KMS-11 (cell line): Measurements from ENCODE around the gene PLXNA2.

Experiments used
- H2AFZ ChIP-seq: fragments of 200-600 bp; sonication (generic); 2 replicates; pipeline ENCODE4 v1.6.1; 2016; ENCODE audit warnings: antibody characterized with exemption, mixed run types, low read depth
- H3K27ac ChIP-seq: fragments of 200-600 bp; sonication (generic); 2 replicates; pipeline ENCODE4 v1.6.1; 2016; ENCODE audit warnings: mild to moderate bottlenecking, mixed run types
- H3K27me3 ChIP-seq: fragments of 200-600 bp; sonication (generic); 2 replicates; pipeline ENCODE4 v1.6.1; 2017; ENCODE audit warnings: mild to moderate bottlenecking, low read depth, mixed run types, moderate library complexity; ENCODE audit not compliant: insufficient read depth
- H3K36me3 ChIP-seq: fragments of 200-600 bp; sonication (generic); 2 replicates; pipeline ENCODE4 v1.6.1; 2017; ENCODE audit warnings: mild to moderate bottlenecking, mixed run types; ENCODE audit not compliant: insufficient read depth
- H3K4me1 ChIP-seq: fragments of 200-600 bp; sonication (generic); 2 replicates; pipeline ENCODE4 v1.6.1; 2016; ENCODE audit warnings: mild to moderate bottlenecking, low read depth, mixed run types; ENCODE audit not compliant: poor library complexity, severe bottlenecking
- H3K4me2 ChIP-seq: fragments of 200-600 bp; sonication (generic); 2 replicates; pipeline ENCODE4 v1.7.0; 2016; ENCODE audit warnings: mild to moderate bottlenecking, mixed run types
- H3K4me3 ChIP-seq: fragments of 200-600 bp; sonication (generic); IDR thresholded peaks from 2 replicates; pipeline ENCODE4 v1.6.1; 2017; ENCODE audit warnings: low read depth, low read length, mixed read lengths; ENCODE audit not compliant: insufficient read depth
- H3K79me2 ChIP-seq: fragments of 200-600 bp; sonication (generic); 2 replicates; pipeline ENCODE4 v1.6.1; 2016; ENCODE audit warnings: low read depth, mixed run types; ENCODE audit not compliant: insufficient read depth
- H3K9ac ChIP-seq: fragments of 200-600 bp; sonication (generic); 2 replicates; pipeline ENCODE4 v1.6.1; 2016; ENCODE audit warnings: mild to moderate bottlenecking, mixed run types
- H4K20me1 ChIP-seq: fragments of 200-600 bp; sonication (generic); 2 replicates; pipeline ENCODE4 v1.6.1; 2016; ENCODE audit warnings: mild to moderate bottlenecking, mixed run types; ENCODE audit not compliant: insufficient read depth
- CTCF ChIP-seq: fragments of 200-600 bp; sonication (generic); conservative IDR thresholded peaks from 2 replicates; pipeline ENCODE4 v1.6.1; 2017; ENCODE audit warnings: low read depth, mild to moderate bottlenecking, antibody characterized with exemption, low read length, moderate library complexity, mixed read lengths

Gene PLXNA2

DNA sequence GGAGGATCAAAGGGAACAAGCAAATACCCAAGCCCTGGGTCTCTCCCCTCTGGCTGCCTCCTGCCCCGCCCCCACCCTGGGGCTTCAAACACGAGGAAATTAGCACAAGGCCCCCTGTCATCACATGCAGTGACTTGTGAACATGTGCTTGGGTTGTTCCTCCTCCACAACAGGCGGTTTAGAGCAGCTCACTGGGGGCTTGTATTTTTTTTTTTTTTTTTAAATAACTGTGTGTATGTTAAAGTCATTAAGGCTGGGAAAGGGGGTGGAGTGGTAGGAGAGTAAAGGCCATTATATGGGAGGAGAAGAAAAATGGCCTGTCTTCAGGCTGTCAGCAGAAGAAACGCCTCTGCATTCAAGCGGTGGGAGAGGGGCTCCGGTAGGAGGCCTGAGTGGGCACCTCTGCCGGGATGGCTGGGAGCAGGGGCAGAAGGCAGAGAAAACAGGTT is 64.2 kb downstream of the PLXNA2 start:
- no peak overlapping the region for H2AFZ ChIP-seq
- no peak overlapping the region for H3K9ac ChIP-seq
- no peak overlapping the region for H3K27ac ChIP-seq
- H3K4me2 ChIP-seq: no peak overlapping the region
- H3K36me3 ChIP-seq: no peaks in the 10 kb centered on the region
- TF ChIP-seq CTCF: no peak
- peaks cover under 1% of the 10 kb centered on the region for H3K4me1 ChIP-seq
- no peaks in the 10 kb centered on the region for H4K20me1 ChIP-seq
- no peak overlapping the region for H3K4me3 ChIP-seq
- no peaks in the 10 kb centered on the region for H3K79me2 ChIP-seq
- H3K27me3 ChIP-seq: no peaks in the 10 kb centered on the region

DNA sequence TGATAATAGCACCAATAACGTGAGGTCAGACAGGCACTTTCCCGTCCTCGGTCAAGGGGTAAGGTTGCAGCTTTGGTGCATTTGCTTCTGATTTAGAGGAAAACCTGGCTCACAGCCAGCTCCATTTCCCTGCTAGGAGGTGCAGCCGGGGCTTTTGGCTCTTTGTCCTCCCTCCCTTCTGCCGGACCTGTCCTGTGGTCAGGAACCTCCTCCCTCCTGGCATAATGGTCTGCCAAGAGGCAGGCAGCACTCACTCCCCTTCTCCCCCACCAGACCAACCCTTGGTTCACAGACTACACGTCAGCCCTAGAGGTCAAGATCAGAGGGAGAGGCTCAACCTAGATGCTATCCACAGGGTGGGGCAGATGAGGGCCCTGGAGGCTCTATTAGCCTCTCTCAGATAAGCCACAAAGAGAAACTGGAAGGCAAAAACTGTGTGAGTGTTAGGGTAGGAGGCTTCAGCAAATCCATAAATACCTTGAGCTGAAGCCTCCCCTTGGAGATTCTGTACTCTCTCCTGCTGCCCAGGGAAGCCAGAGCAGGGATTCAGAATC is 64.8 kb downstream of the PLXNA2 start:
- no peaks in the 10 kb centered on the region for H3K79me2 ChIP-seq
- no peak overlapping the region for H3K4me2 ChIP-seq

DNA sequence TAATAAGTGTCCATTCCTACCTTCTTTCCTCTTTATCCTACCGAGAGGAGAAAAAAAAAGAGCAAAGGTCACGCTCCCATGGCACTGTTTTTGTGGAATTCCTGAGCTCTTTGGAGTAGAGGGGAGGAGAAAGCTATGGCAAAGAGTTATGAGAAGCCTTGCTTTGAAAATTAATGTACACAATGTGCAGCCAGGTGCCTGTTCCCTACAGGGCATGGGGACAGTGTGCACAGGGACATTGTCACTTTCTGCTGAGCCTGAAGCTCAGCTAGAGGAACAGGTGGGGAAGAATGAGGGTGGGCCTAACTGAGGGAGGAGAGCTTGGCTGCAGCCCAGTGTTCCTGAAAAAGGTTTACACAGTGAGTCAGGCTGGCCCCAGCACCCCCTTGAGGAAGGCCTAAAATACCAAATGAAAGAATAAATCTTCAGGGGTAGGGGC is 66.1 kb downstream of the PLXNA2 start:
- Histone ChIP-seq H3K27ac (no peak overlapping the region), H3K9ac (no peak overlapping the region), H2AFZ (no peak overlapping the region), H3K79me2 (no peaks in the 10 kb centered on the region), H4K20me1 (no peaks in the 10 kb centered on the region), H3K36me3 (no peaks in the 10 kb centered on the region), H3K4me1 (no peaks in the 10 kb centered on the region), H3K4me2 (no peak overlapping the region), H3K27me3 (no peaks in the 10 kb centered on the region), H3K4me3 (no peak overlapping the region)
- no peak for TF ChIP-seq CTCF

More for the DNA sequence above, 64.8 kb downstream of the PLXNA2 start:
- Histone ChIP-seq H4K20me1 (no peaks in the 10 kb centered on the region), H3K9ac (no peak overlapping the region), H3K27me3 (no peaks in the 10 kb centered on the region), H3K4me3 (no peak overlapping the region), H3K36me3 (no peaks in the 10 kb centered on the region), H3K27ac (no peak overlapping the region), H3K4me1 (no peaks in the 10 kb centered on the region), H2AFZ (no peak overlapping the region)
- TF ChIP-seq CTCF: no peak

DNA sequence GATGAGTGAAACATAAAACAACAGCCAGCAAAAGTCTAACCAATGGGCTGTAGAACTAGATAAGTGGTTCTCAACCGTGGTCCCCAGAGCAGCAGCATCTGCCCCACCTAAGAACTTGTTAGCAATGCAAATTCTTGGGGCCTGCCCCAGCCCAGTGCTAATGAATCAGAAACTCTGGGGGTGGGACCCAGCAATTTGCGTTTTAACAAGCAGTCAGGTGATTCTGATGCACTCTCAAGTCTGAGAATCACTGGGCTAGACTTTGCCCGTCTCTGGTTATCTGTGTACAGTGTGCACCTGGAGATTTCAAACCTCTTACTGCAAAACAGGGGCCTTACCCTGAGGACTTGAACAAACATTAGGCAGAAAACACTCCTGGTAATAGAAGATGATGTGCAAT is 66.5 kb downstream of the PLXNA2 start:
- no peak overlapping the region for H2AFZ ChIP-seq
- H3K9ac ChIP-seq: no peak overlapping the region
- no peak for TF ChIP-seq CTCF
- H3K79me2 ChIP-seq: no peaks in the 10 kb centered on the region
- H3K4me3 ChIP-seq: no peak overlapping the region
- no peaks in the 10 kb centered on the region for H3K36me3 ChIP-seq
- H3K27ac ChIP-seq: no peak overlapping the region
- no peaks in the 10 kb centered on the region for H3K27me3 ChIP-seq
- no peaks in the 10 kb centered on the region for H4K20me1 ChIP-seq
- H3K4me2 ChIP-seq: no peak overlapping the region
- no peaks in the 10 kb centered on the region for H3K4me1 ChIP-seq
